GM12878 (cell line): ENCODE data around the gene VTI1A. TPM values are rescaled to one million over a fixed set of nuclear protein-coding genes. Genes with fewer than 3 reads are reported as not detected.

Experiments used
- ATAC-seq: fragments of 200-7000 bp; cut with Tn5 transposase; 3 replicates; pipeline ENCODE4 v1.9.1; 2020; ENCODE audit warnings: mild to moderate bottlenecking, moderate library complexity
- BruUV-seq: library from RNA; stranded (reverse); fragments of 400-500 nt; replicated peaks from 2 replicates; lab custom pipeline; 2021; lab: Mats Ljungman, UMichigan
- CTCF ChIA-PET: fragments of 300-600 bp; sonication (Branson Sonifier 250); formaldehyde crosslinking; extraction: SDS; loops from one replicate; lab custom pipeline; 2021; ENCODE audit warnings: inconsistent platforms; lab: Yijun Ruan, JAX
- POLR2A ChIA-PET: fragments of 350-600 bp; formaldehyde crosslinking; extraction: SDS; loops from one replicate; lab custom pipeline; 2021; ENCODE audit warnings: inconsistent platforms; lab: Charles Lee
- RAD21 ChIA-PET: fragments of 300-600 bp; sonication (Branson Sonifier 250); formaldehyde crosslinking; loops from one replicate; lab custom pipeline; 2023; ENCODE audit warnings: antibody characterized with exemption; ENCODE audit not compliant: unreplicated experiment; lab: Charles Lee
- SMC1A ChIA-PET: fragments of 300-600 bp; sonication (Branson Sonifier 250); formaldehyde crosslinking; loops from one replicate; lab custom pipeline; 2023; ENCODE audit not compliant: unreplicated experiment, uncharacterized antibody; lab: Charles Lee
- DNase-seq: peaks from one replicate; pipeline ENCODE4 v3.0.0-alpha.2; 2011; ENCODE audit warnings: low read depth, low spot score
- FAIRE-seq: peaks from 3 replicates; lab custom pipeline; 2011; peaks lifted over from hg19 to GRCh38; lab: Jason Lieb, UNC
- H2AFZ ChIP-seq: 2 replicates; pipeline ENCODE4 v1.6.0; 2011; ENCODE audit warnings: low read depth, low read length, control low read depth; ENCODE audit not compliant: control insufficient read depth
- H3K27ac ChIP-seq: 2 replicates; pipeline ENCODE4 v1.5.1; 2011; ENCODE audit warnings: control low read depth; ENCODE audit not compliant: control insufficient read depth, insufficient read depth
- H3K27me3 ChIP-seq, 2 experiments: replicated peaks in 1 of 2; 2 replicates each; pipeline versions ENCODE4 v1.6.0 to v1.6.1; 2011; ENCODE audit warnings: low read length in 1 of 2; ENCODE audit not compliant: control insufficient read depth in 2 of 2, insufficient read depth in 2 of 2
- H3K36me3 ChIP-seq, 2 experiments: 2 replicates each; pipeline ENCODE4 v1.5.1; 2011; ENCODE audit warnings: low read length in 1 of 2; ENCODE audit not compliant: control insufficient read depth in 2 of 2, insufficient read depth in 2 of 2
- H3K4me1 ChIP-seq: 2 replicates; pipeline ENCODE4 v1.6.1; 2011; ENCODE audit warnings: mild to moderate bottlenecking, low read length, moderate library complexity, mixed read lengths; ENCODE audit not compliant: control insufficient read depth, insufficient read depth
- H3K4me2 ChIP-seq: 2 replicates; pipeline ENCODE4 v1.6.0; 2011; ENCODE audit warnings: control low read depth; ENCODE audit not compliant: control insufficient read depth, insufficient read depth
- H3K4me3 ChIP-seq: fragments of 200-600 bp; sonication (generic); 2 replicates; pipeline ENCODE4 v1.5.1; 2016
- H3K79me2 ChIP-seq: 2 replicates; pipeline ENCODE4 v1.6.0; 2011; ENCODE audit warnings: low read length; ENCODE audit not compliant: control insufficient read depth, insufficient read depth
- H3K9ac ChIP-seq: 2 replicates; pipeline ENCODE4 v1.8.0; 2011; ENCODE audit warnings: low read length, control low read depth, mixed read lengths; ENCODE audit not compliant: control insufficient read depth, insufficient read depth
- H3K9me3 ChIP-seq: replicated peaks from 3 replicates; pipeline ENCODE4 v1.5.1; 2011; ENCODE audit warnings: mild to moderate bottlenecking, low read length; ENCODE audit not compliant: control insufficient read depth, insufficient read depth
- H4K20me1 ChIP-seq: 2 replicates; pipeline ENCODE4 v1.6.0; 2011; ENCODE audit not compliant: control insufficient read depth, insufficient read depth
- CTCF ChIP-seq, 3 experiments: IDR thresholded peaks in 2 of 3; conservative IDR thresholded peaks in 1 of 3; 2 replicates each; pipeline ENCODE4 v1.5.1; 2011; ENCODE audit warnings: low read depth in 3 of 3, low read length in 3 of 3, mild to moderate bottlenecking in 3 of 3, control low read depth in 2 of 3, moderate library complexity in 2 of 3, inconsistent platforms in 1 of 3, mixed read lengths in 1 of 3; ENCODE audit not compliant: control insufficient read depth in 2 of 3, insufficient read depth in 1 of 3; ENCODE audit errors: extremely low read depth in 1 of 3
- EGR1 ChIP-seq, 2 experiments: IDR thresholded peaks; 1 replicate in 1 of 2; 2 replicates in 1 of 2; pipeline ENCODE4 v1.6.1; 2011 to 2012; ENCODE audit warnings: low read depth in 2 of 2, low read length in 2 of 2, borderline replicate concordance in 1 of 2, mild to moderate bottlenecking in 1 of 2, moderate library complexity in 1 of 2
- FOXK2 ChIP-seq: fragments of 450-650 bp; IDR thresholded peaks from 2 replicates; pipeline ENCODE4 v1.6.1; 2017; ENCODE audit warnings: mild to moderate bottlenecking, moderate library complexity
- FOXM1 ChIP-seq: IDR thresholded peaks from 2 replicates; pipeline ENCODE4 v1.6.1; 2012; ENCODE audit warnings: low read depth, mild to moderate bottlenecking, inconsistent platforms, low read length, moderate library complexity
- GABPA ChIP-seq: IDR thresholded peaks from 2 replicates; pipeline ENCODE4 v1.6.1; 2014; ENCODE audit warnings: antibody characterized with exemption, low read depth, mild to moderate bottlenecking, inconsistent platforms
- NFXL1 ChIP-seq: fragments of 450-650 bp; IDR thresholded peaks from 2 replicates; pipeline ENCODE4 v1.6.1; 2017; ENCODE audit warnings: antibody characterized with exemption, mild to moderate bottlenecking, borderline replicate concordance
- RUNX3 ChIP-seq: IDR thresholded peaks from 2 replicates; pipeline ENCODE4 v1.6.1; 2012; ENCODE audit warnings: low read length, inconsistent platforms
- USF1 ChIP-seq: IDR thresholded peaks from 2 replicates; pipeline ENCODE4 v1.6.1; 2011; ENCODE audit warnings: borderline replicate concordance, low read depth, mild to moderate bottlenecking, moderate library complexity, mixed read lengths, low read length; ENCODE audit not compliant: insufficient read depth; ENCODE audit errors: extremely low read length
- ZBTB40 ChIP-seq: fragments of 450-650 bp; IDR thresholded peaks from 2 replicates; pipeline ENCODE4 v1.6.1; 2016; ENCODE audit warnings: mild to moderate bottlenecking, moderate library complexity, borderline replicate concordance
- ZSCAN29 ChIP-seq: fragments of 450-650 bp; IDR thresholded peaks from 2 replicates; pipeline ENCODE4 v1.6.1; 2017; ENCODE audit warnings: mild to moderate bottlenecking, moderate library complexity
- WGBS: methylation state at CpG from one replicate; pipeline ENCODE4 v1.1.6; 2016; ENCODE audit warnings: low lambda C conversion rate; ENCODE audit not compliant: insufficient replicate concordance, insufficient coverage; ENCODE audit errors: missing lambda C conversion rate; 5-methylcytosine and 5-hydroxymethylcytosine counted together
- in situ Hi-C: fragments of 300-500 bp; cut with MboI; formaldehyde crosslinking; loops from 9 replicates; pipeline ENCODE4 v1.14.3; 2018; ENCODE audit warnings: mixed read lengths
- intact Hi-C: fragments of 100-400 bp; cut with micrococcal nuclease; formaldehyde crosslinking; loops from one replicate; pipeline ENCODE4 v1.14.2; 2022; ENCODE audit not compliant: unreplicated experiment
- polyA plus RNA-seq, 11 experiments: library from polyadenylated mRNA; depleted of rRNA in 4 of 11; unstranded in 6 of 11; stranded (reverse) in 5 of 11; fragments of >200 nt; fragmentation: Nextera tagmentation in 4 of 11; fragmentation: Illumina TruSeq in 1 of 11; extraction: Ambion mirVana in 4 of 11; extraction: Trizol in 1 of 11; gene quantifications; 1 replicate in 1 of 11; 2 replicates in 10 of 11; pipeline versions ENCODE4 v1.2.1 to v1.2.3, GENCODE V29; 2011 to 2016; ENCODE audit warnings: inconsistent platforms in 2 of 11, missing spikeins in 2 of 11, low read depth in 1 of 11
- total RNA-seq, 4 experiments: library from RNA; depleted of rRNA in 3 of 4; stranded (reverse); fragments of >200 nt in 3 of 4; fragmentation: Illumina TruSeq in 1 of 4; extraction: Trizol in 1 of 4; gene quantifications; 2 replicates each; pipeline versions ENCODE4 v1.2.1 to v1.2.3, GENCODE V29; 2013 to 2021
- TF ChIP-seq, protein P1 (sequence below): IDR thresholded peaks from 2 replicates; pipeline ENCODE4 v1.6.1; 2012; ENCODE audit warnings: mild to moderate bottlenecking, low read depth, low read length

The VTI1A gene
- total and polyA plus RNA-seq, 10 of the 15 experiments (the other 5 are each of a cell fraction or from before 2014, with no cell fraction given): 12.4 to 43.2 (median 27.5) TPM

- TF ChIP-seq, protein P1, sequence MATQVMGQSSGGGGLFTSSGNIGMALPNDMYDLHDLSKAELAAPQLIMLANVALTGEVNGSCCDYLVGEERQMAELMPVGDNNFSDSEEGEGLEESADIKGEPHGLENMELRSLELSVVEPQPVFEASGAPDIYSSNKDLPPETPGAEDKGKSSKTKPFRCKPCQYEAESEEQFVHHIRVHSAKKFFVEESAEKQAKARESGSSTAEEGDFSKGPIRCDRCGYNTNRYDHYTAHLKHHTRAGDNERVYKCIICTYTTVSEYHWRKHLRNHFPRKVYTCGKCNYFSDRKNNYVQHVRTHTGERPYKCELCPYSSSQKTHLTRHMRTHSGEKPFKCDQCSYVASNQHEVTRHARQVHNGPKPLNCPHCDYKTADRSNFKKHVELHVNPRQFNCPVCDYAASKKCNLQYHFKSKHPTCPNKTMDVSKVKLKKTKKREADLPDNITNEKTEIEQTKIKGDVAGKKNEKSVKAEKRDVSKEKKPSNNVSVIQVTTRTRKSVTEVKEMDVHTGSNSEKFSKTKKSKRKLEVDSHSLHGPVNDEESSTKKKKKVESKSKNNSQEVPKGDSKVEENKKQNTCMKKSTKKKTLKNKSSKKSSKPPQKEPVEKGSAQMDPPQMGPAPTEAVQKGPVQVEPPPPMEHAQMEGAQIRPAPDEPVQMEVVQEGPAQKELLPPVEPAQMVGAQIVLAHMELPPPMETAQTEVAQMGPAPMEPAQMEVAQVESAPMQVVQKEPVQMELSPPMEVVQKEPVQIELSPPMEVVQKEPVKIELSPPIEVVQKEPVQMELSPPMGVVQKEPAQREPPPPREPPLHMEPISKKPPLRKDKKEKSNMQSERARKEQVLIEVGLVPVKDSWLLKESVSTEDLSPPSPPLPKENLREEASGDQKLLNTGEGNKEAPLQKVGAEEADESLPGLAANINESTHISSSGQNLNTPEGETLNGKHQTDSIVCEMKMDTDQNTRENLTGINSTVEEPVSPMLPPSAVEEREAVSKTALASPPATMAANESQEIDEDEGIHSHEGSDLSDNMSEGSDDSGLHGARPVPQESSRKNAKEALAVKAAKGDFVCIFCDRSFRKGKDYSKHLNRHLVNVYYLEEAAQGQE: no peak
- TF ChIP-seq FOXM1: no peak
- TF ChIP-seq NFXL1: no peak
- TF ChIP-seq EGR1 (IDR thresholded peaks at IDR 0.05; ENCODE audit: borderline replicate concordance in 1 of 2, low read depth in 2 of 2, low read length in 2 of 2): no peak
- TF ChIP-seq USF1: no peak
- TF ChIP-seq, all 136 proteins: peak for 0
Measured at GRCh38 chr10:112809736-112810135, 362.7 kb downstream of the VTI1A start (continued).

DNA sequence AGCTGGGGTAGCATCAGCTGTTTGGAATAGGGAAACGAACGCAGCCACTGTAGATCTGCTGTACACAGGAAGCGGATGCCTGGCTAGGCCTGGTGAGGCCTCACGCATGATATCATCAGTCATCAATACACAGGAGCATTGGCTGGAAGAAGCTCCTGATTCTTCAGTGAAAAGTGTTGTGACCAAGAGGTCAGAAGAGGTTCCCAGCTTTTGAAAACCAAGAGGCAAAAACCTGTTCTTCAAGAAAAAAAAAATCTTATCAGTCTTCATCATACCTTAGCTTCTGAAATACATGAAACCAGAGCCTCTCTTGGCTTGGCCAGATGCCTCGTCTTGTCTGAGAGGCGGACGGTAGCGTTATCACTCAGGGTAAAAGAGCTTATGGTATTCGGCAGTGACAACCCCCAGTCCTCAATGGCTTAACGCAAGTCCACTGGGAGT lies 363.7 kb downstream of the VTI1A start:
- no peak overlapping the region for H3K4me2 ChIP-seq
- ChIA-PET RAD21 (no interaction called here), POLR2A (no interaction called here), CTCF (no interaction called here), SMC1A (interaction anchor here (0.5 kb wide), 1 partner anchor 653 kb away, joined by 3 read pairs; no protein-coding TSS in a partner anchor)
- H2AFZ ChIP-seq: no peak overlapping the region
- H3K4me1 ChIP-seq: no peaks in the 10 kb centered on the region
- no peak for DNase-seq
- no peaks in the 10 kb centered on the region for H4K20me1 ChIP-seq
- intact Hi-C loops: no loop called here
- no peaks in the 10 kb centered on the region for H3K36me3 ChIP-seq
- no peak overlapping the region for H3K9ac ChIP-seq
- ATAC-seq: no peak
- in situ Hi-C loops: no loop called here
- no peaks in the 10 kb centered on the region for H3K79me2 ChIP-seq
- 99% methylated on average over 10 of the region's 10 CpGs for WGBS
- FAIRE-seq: no peak
- H3K4me3 ChIP-seq: no peak overlapping the region
- no peaks in the 10 kb centered on the region for H3K27me3 ChIP-seq
- H3K9me3 ChIP-seq: no peaks in the 10 kb centered on the region
- no TSS peak for BruUV-seq
- H3K27ac ChIP-seq: no peak overlapping the region
- TF ChIP-seq ZBTB40 (no peak), FOXK2 (no peak), CTCF (IDR thresholded peaks at IDR 0.05 in 2 of 3, conservative IDR thresholded peaks at IDR 0.05 in 1 of 3; ENCODE audit: control insufficient read depth in 2 of 3, extremely low read depth in 1 of 3, insufficient read depth in 1 of 3, low read depth in 3 of 3, low read length in 3 of 3) (no peak), GABPA (no peak), RUNX3 (no peak), ZSCAN29 (no peak)
